K562 (cell line): ENCODE measurements around the gene ROBO1. TPM values are rescaled to one million over a fixed set of nuclear protein-coding genes. Genes with fewer than 3 reads are reported as not detected.
A peak's percentile ranks its signal among the peaks of the same experiment; 100 is the strongest.

Source experiments
- ATAC-seq: fragments of 200-7000 bp; cut with Tn5 transposase; 3 replicates; pipeline ENCODE4 v1.9.1; 2020; ENCODE audit warnings: moderate library complexity
- BruUV-seq: library from RNA; stranded (reverse); fragments of 400-500 nt; replicated peaks from 2 replicates; lab custom pipeline; 2021; lab: Mats Ljungman, UMichigan
- CTCF ChIA-PET: fragments of 300-600 bp; formaldehyde crosslinking; extraction: SDS; loops from one replicate; lab custom pipeline; 2021; ENCODE audit warnings: low intra/inter-chr PET ratio; lab: Yijun Ruan, JAX
- POLR2A ChIA-PET: fragments of 300-600, 350-650 bp; sonication (Branson Sonifier 250); formaldehyde crosslinking; extraction: SDS; loops from one replicate; lab custom pipeline; 2021; ENCODE audit warnings: antibody characterized with exemption, inconsistent platforms; lab: Yijun Ruan, JAX
- DNase-seq, 4 experiments: peaks; one replicate each; pipeline versions ENCODE4 v3.0.0 to v3.0.0-alpha.2; 2011 to 2018; ENCODE audit warnings: low spot score in 3 of 4, mixed read lengths in 3 of 4; ENCODE audit errors: extremely low read depth in 1 of 4
- FAIRE-seq: peaks from 2 replicates; lab custom pipeline; 2011; peaks lifted over from hg19 to GRCh38; lab: Jason Lieb, UNC
- H2AFZ ChIP-seq: 2 replicates; pipeline ENCODE4 v1.6.0; 2011; ENCODE audit warnings: low read depth, low read length, control low read depth, inconsistent platforms
- H3K27ac ChIP-seq: fragments of 200-600 bp; 3 replicates; pipeline ENCODE4 v1.8.0; 2011; ENCODE audit warnings: low read depth, mild to moderate bottlenecking, control low read depth, inconsistent platforms, low read length, moderate library complexity, mixed read lengths; ENCODE audit errors: extremely low read depth
- H3K27me3 ChIP-seq, 2 experiments: fragments of 300-600 bp in 1 of 2; 2 replicates in 1 of 2; 3 replicates in 1 of 2; pipeline versions ENCODE4 v1.6.0 to v1.8.0; 2011; ENCODE audit warnings: inconsistent platforms in 2 of 2, low read length in 2 of 2, mild to moderate bottlenecking in 1 of 2, mixed read lengths in 1 of 2, moderate library complexity in 1 of 2; ENCODE audit not compliant: control insufficient read depth in 2 of 2, insufficient read depth in 2 of 2
- H3K36me3 ChIP-seq: fragments of 300-600 bp; 3 replicates; pipeline ENCODE4 v1.8.0; 2011; ENCODE audit warnings: mild to moderate bottlenecking, low read length, inconsistent platforms; ENCODE audit not compliant: control insufficient read depth, insufficient read depth
- H3K4me1 ChIP-seq, 2 experiments: fragments of 200-600 bp in 1 of 2; replicated peaks in 1 of 2; 2 replicates in 1 of 2; 3 replicates in 1 of 2; pipeline versions ENCODE4 v1.5.1 to v1.8.0; 2011; ENCODE audit warnings: inconsistent platforms in 2 of 2, low read length in 2 of 2, mild to moderate bottlenecking in 1 of 2, mixed read lengths in 1 of 2, moderate library complexity in 1 of 2; ENCODE audit not compliant: control insufficient read depth in 2 of 2, insufficient read depth in 2 of 2
- H3K4me2 ChIP-seq: 2 replicates; pipeline ENCODE4 v1.6.1; 2011; ENCODE audit warnings: low read length, control low read depth, inconsistent platforms, mixed read lengths; ENCODE audit not compliant: insufficient read depth
- H3K4me3 ChIP-seq: fragments of 200-600 bp; sonication (generic), shearing (Covaris generic); 2 replicates; pipeline ENCODE4 v1.5.1; 2016; ENCODE audit warnings: control low read depth, inconsistent platforms
- H3K79me2 ChIP-seq: fragments of 200-600 bp; 3 replicates; pipeline ENCODE4 v1.8.0; 2011; ENCODE audit warnings: low read length, inconsistent platforms; ENCODE audit not compliant: control insufficient read depth, insufficient read depth
- H3K9ac ChIP-seq, 2 experiments: 2 replicates each; pipeline versions ENCODE4 v1.6.0 to v1.6.1; 2011; ENCODE audit warnings: low read depth in 2 of 2, low read length in 2 of 2, control low read depth in 1 of 2, inconsistent platforms in 1 of 2, mild to moderate bottlenecking in 1 of 2, mixed read lengths in 1 of 2; ENCODE audit not compliant: insufficient read depth in 1 of 2
- H3K9me1 ChIP-seq: one replicate; pipeline ENCODE4 v1.6.0; 2011; ENCODE audit warnings: inconsistent platforms, mild to moderate bottlenecking, low read length, moderate library complexity; ENCODE audit not compliant: control insufficient read depth, insufficient read depth
- H3K9me3 ChIP-seq: replicated peaks from 2 replicates; pipeline ENCODE4 v1.5.1; 2011; ENCODE audit warnings: low read depth, low read length, inconsistent platforms; ENCODE audit not compliant: control insufficient read depth, insufficient read depth
- H4K20me1 ChIP-seq: replicated peaks from 2 replicates; pipeline ENCODE4 v1.6.1; 2011; ENCODE audit warnings: low read length, inconsistent platforms, mixed read lengths; ENCODE audit not compliant: control insufficient read depth, insufficient read depth
- CBX1 ChIP-seq: sonication (generic); IDR thresholded peaks from 2 replicates; pipeline ENCODE4 v1.6.1; 2016; ENCODE audit warnings: antibody characterized with exemption, low read depth, mild to moderate bottlenecking
- FOXP1 ChIP-seq: sonication (generic); formaldehyde crosslinking; IDR thresholded peaks from 2 replicates; pipeline ENCODE4 v1.8.0; 2022; ENCODE audit warnings: mild to moderate bottlenecking, missing genetic modification reagents
- HDGF ChIP-seq: fragments of 450-650 bp; IDR thresholded peaks from 2 replicates; pipeline ENCODE4 v1.6.1; 2016
- MAFF ChIP-seq: IDR thresholded peaks from 2 replicates; pipeline ENCODE4 v1.6.1; 2012; ENCODE audit warnings: low read length, improper control_type of control experiment
- MAFK ChIP-seq: IDR thresholded peaks from 2 replicates; pipeline ENCODE4 v1.6.1; 2011; ENCODE audit warnings: low read length, improper control_type of control experiment
- MYC ChIP-seq, 2 experiments: fragments of 250-450 bp in 1 of 2; sonication (Bioruptor Pico) in 1 of 2; IDR thresholded peaks; 2 replicates each; pipeline versions ENCODE4 v1.5.1 to v1.6.1; 2012 to 2021; ENCODE audit warnings: low read depth in 2 of 2, borderline replicate concordance in 1 of 2, improper control_type of control experiment in 1 of 2, low read length in 1 of 2, mild to moderate bottlenecking in 1 of 2, moderate library complexity in 1 of 2
- NCOA4 ChIP-seq: fragments of 450-650 bp; IDR thresholded peaks from 2 replicates; pipeline ENCODE4 v1.6.1; 2018; ENCODE audit warnings: mild to moderate bottlenecking; ENCODE audit not compliant: partially characterized antibody
- NFRKB ChIP-seq: fragments of 450-650 bp; IDR thresholded peaks from 2 replicates; pipeline ENCODE4 v1.6.1; 2016; ENCODE audit warnings: low read depth
- PURB ChIP-seq: sonication (generic); formaldehyde crosslinking; IDR thresholded peaks from 2 replicates; pipeline ENCODE4 v1.9.0; 2021; ENCODE audit warnings: low read depth, mild to moderate bottlenecking, missing genetic modification reagents
- SMAD3 ChIP-seq: fragments of 450-650 bp; formaldehyde crosslinking; conservative IDR thresholded peaks from 2 replicates; pipeline ENCODE4 v1.4.0; 2020; ENCODE audit warnings: mild to moderate bottlenecking
- TOE1 ChIP-seq, 2 experiments: fragments of 450-650 bp in 1 of 2; sonication (generic) in 1 of 2; formaldehyde crosslinking in 1 of 2; IDR thresholded peaks; 2 replicates each; pipeline versions ENCODE4 v1.7.1 to v1.8.0; 2016 to 2022; ENCODE audit warnings: borderline replicate concordance in 2 of 2, mild to moderate bottlenecking in 2 of 2, antibody characterized with exemption in 1 of 2, inconsistent platforms in 1 of 2, low read depth in 1 of 2, missing genetic modification reagents in 1 of 2, moderate library complexity in 1 of 2
- ZC3H11A ChIP-seq: IDR thresholded peaks from 2 replicates; pipeline ENCODE4 v1.6.1; 2012; ENCODE audit warnings: low read depth, low read length, improper control_type of control experiment
- ZC3H4 ChIP-seq: sonication (generic); formaldehyde crosslinking; IDR thresholded peaks from 2 replicates; pipeline ENCODE4 v1.9.0; 2021; ENCODE audit warnings: missing genetic modification reagents, borderline replicate concordance
- ZNF830 ChIP-seq: fragments of 250-450 bp; sonication (Bioruptor Pico); IDR thresholded peaks from 2 replicates; pipeline ENCODE4 v1.5.0; 2021; ENCODE audit warnings: mild to moderate bottlenecking
- WGBS: fragments of 100-300 bp; shearing (Covaris generic); methylation state at CpG from one replicate; pipeline ENCODE4 v1.1.6; 2016; ENCODE audit warnings: low coverage, mixed read lengths; ENCODE audit not compliant: insufficient coverage; ENCODE audit errors: missing lambda C conversion rate; 5-methylcytosine and 5-hydroxymethylcytosine counted together
- in situ Hi-C: fragments of 300-500 bp; cut with MboI; formaldehyde crosslinking; loops from 4 replicates; pipeline ENCODE4 v1.15.0; 2018; ENCODE audit warnings: inconsistent platforms, mixed read lengths
- intact Hi-C: fragments of 100-400 bp; cut with micrococcal nuclease; formaldehyde crosslinking; loops from 2 replicates; pipeline ENCODE4 v1.14.2; 2022
- polyA plus RNA-seq, 8 experiments: library from polyadenylated mRNA; depleted of rRNA in 4 of 8; stranded (reverse) in 5 of 8; unstranded in 3 of 8; fragments of >200 nt; fragmentation: Nextera tagmentation in 2 of 8; fragmentation: Illumina TruSeq in 1 of 8; extraction: Ambion mirVana in 2 of 8; extraction: Trizol in 1 of 8; gene quantifications; 2 replicates each; pipeline versions ENCODE4 v1.2.1 to v1.2.3, GENCODE V29; 2011 to 2014; ENCODE audit warnings: inconsistent platforms in 1 of 8, missing spikeins in 1 of 8
- total RNA-seq, 7 experiments: library from RNA; depleted of rRNA in 6 of 7; stranded (reverse); fragments of >200 nt in 6 of 7; fragmentation: Illumina TruSeq in 2 of 7; extraction: Trizol in 2 of 7; gene quantifications; 2 replicates each; pipeline versions ENCODE4 v1.2.1 to v1.2.3, GENCODE V29; 2011 to 2021; ENCODE audit warnings: low replicate concordance in 1 of 7
- TF ChIP-seq, protein P1 (sequence below): sonication (generic); formaldehyde crosslinking; IDR thresholded peaks from 2 replicates; pipeline ENCODE4 v1.8.0; 2022; ENCODE audit warnings: mild to moderate bottlenecking, low read depth, missing genetic modification reagents
- TF ChIP-seq, protein P2 (sequence below): sonication (generic); formaldehyde crosslinking; IDR thresholded peaks from 2 replicates; pipeline ENCODE4 v1.8.0; 2022; ENCODE audit warnings: missing genetic modification reagents, mild to moderate bottlenecking, borderline replicate concordance

The ROBO1 gene
- total and polyA plus RNA-seq, 9 of the 15 experiments (the other 6 are each of a cell fraction or from before 2014, with no cell fraction given), result 0.01 to 0.53 (median 0.17) TPM; not detected in 5

DNA sequence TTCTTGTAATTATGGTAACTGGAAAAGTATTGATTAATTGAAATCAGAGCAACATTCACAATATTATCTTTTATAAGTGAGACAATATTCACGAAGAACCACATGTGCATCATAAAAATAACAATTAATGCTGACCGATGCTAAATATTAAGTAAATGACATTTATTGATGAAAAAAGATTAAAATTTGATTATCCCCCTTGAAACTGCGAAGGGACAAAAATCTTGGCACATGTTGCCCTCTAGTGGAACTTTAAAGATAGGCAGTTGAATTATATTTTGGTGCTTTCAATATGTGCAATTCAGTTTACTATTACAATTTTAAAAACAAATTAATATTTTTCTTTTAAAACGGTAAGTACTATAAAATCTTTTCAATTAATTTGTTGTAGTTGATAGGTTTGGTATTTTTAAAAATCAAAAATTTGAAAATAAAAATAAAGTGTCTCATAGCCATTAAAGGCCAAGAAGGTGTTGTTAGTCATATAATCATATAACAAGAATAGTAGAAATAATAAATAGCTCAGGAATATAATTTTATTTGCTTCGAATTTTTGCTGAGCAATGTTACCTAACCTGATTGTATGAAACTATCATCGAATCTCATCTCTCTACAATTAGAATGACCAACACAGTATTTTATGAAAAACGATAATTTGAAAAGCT is 270.2 kb downstream of the ROBO1 start:
- Histone ChIP-seq H4K20me1 (no peaks in the 10 kb centered on the region), H3K4me1 (no peaks in the 10 kb centered on the region), H3K4me2 (no peak overlapping the region), H3K9me1 (no peaks in the 10 kb centered on the region), H3K79me2 (no peaks in the 10 kb centered on the region), H3K27ac (no peak overlapping the region), H2AFZ (no peak overlapping the region), H3K9me3 (no peaks in the 10 kb centered on the region), H3K4me3 (no peak overlapping the region), H3K36me3 (no peaks in the 10 kb centered on the region), H3K9ac (no peak overlapping the region), H3K27me3 (no peaks in the 10 kb centered on the region)
- FAIRE-seq (no peak), ATAC-seq (no peak), DNase-seq (peak; percentile 7 to 12 (median 8))
- no TSS peak for BruUV-seq
- intact Hi-C loops, result loop anchor here (5.0 kb wide), 1 partner anchor 840 kb away; no protein-coding TSS in a partner anchor
- in situ Hi-C loops, result loop anchor here (25.0 kb wide), 1 partner anchor 835 kb away; no protein-coding TSS in a partner anchor
- POLR2A ChIA-PET, result no interaction called here
- CTCF ChIA-PET, result no interaction called here
- 3% methylated on average over 7 of the region's 7 CpGs for WGBS
- no peak for TF ChIP-seq HDGF
- no peak for TF ChIP-seq CBX1
- no peak for TF ChIP-seq TOE1 (IDR thresholded peaks at IDR 0.05; ENCODE audit: borderline replicate concordance)
- TF ChIP-seq TOE1 (CRISPR knock-in tag; IDR thresholded peaks at IDR 0.05; ENCODE audit: borderline replicate concordance, low read depth), result no peak
- TF ChIP-seq, protein P1, sequence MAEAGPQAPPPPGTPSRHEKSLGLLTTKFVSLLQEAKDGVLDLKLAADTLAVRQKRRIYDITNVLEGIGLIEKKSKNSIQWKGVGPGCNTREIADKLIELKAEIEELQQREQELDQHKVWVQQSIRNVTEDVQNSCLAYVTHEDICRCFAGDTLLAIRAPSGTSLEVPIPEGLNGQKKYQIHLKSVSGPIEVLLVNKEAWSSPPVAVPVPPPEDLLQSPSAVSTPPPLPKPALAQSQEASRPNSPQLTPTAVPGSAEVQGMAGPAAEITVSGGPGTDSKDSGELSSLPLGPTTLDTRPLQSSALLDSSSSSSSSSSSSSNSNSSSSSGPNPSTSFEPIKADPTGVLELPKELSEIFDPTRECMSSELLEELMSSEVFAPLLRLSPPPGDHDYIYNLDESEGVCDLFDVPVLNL (CRISPR knock-in tag), result no peak
- no peak for TF ChIP-seq ZC3H11A
- TF ChIP-seq MYC (IDR thresholded peaks at IDR 0.05; ENCODE audit: low read depth, low read length), result no peak
- no peak for TF ChIP-seq MYC (CRISPR knock-in tag; IDR thresholded peaks at IDR 0.05; ENCODE audit: borderline replicate concordance, low read depth)
- TF ChIP-seq FOXP1, result no peak
- no peak for TF ChIP-seq SMAD3 (CRISPR knock-in tag)
- TF ChIP-seq NCOA4, result no peak
- no peak for TF ChIP-seq NFRKB
- TF ChIP-seq MAFF, result peak; percentile 70
- TF ChIP-seq ZNF830 (CRISPR knock-in tag), result no peak
- no peak for TF ChIP-seq ZC3H4
- peak; percentile 79 for TF ChIP-seq MAFK
- TF ChIP-seq, protein P2, sequence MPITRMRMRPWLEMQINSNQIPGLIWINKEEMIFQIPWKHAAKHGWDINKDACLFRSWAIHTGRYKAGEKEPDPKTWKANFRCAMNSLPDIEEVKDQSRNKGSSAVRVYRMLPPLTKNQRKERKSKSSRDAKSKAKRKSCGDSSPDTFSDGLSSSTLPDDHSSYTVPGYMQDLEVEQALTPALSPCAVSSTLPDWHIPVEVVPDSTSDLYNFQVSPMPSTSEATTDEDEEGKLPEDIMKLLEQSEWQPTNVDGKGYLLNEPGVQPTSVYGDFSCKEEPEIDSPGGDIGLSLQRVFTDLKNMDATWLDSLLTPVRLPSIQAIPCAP (CRISPR knock-in tag), result no peak
- no peak for TF ChIP-seq PURB (CRISPR knock-in tag)
